Esophagus muscularis mucosa (tissue), 4 donors: ENCODE data around the gene CYP24A1. TPM values are rescaled to one million over a fixed set of nuclear protein-coding genes. Genes with fewer than 3 reads are reported as not detected.

Source experiments
- DNase-seq: peaks from one replicate; pipeline ENCODE4 v3.0.0-alpha.2; 2017; ENCODE audit errors: extremely low spot score
- H3K27ac ChIP-seq, 4 donors: fragments of 200-600 bp; sonication (generic); replicated peaks in 1 of 4; 1 replicate in 3 of 4; 2 replicates in 1 of 4; pipeline ENCODE4 v1.5.1; 2016 to 2019; ENCODE audit warnings: mild to moderate bottlenecking in 1 of 4
- H3K27me3 ChIP-seq, 4 donors: fragments of 200-600 bp; sonication (generic); one replicate each; pipeline versions ENCODE4 v1.5.1 to v1.6.0; 2016 to 2019
- H3K36me3 ChIP-seq, 4 donors: fragments of 200-600 bp; sonication (generic); one replicate each; pipeline ENCODE4 v1.5.1; 2016 to 2019
- H3K4me1 ChIP-seq, 4 donors: fragments of 200-600 bp; sonication (generic); one replicate each; pipeline ENCODE4 v1.5.1; 2016 to 2019
- H3K4me3 ChIP-seq, 4 donors: fragments of 200-600 bp; sonication (generic); 1 replicate in 2 of 4; 2 replicates in 2 of 4; pipeline ENCODE4 v1.5.1; 2016 to 2019; ENCODE audit warnings: mild to moderate bottlenecking in 4 of 4, moderate library complexity in 1 of 4
- H3K9me3 ChIP-seq, 4 donors: fragments of 200-600 bp; sonication (generic); 1 replicate in 3 of 4; 2 replicates in 1 of 4; pipeline ENCODE4 v1.5.1; 2016 to 2019
- EP300 ChIP-seq: sonication (generic); formaldehyde crosslinking; IDR thresholded peaks from one replicate; pipeline ENCODE4 v1.6.1; 2017; ENCODE audit warnings: antibody characterized with exemption
- POLR2A ChIP-seq: fragments of 450-650 bp; IDR thresholded peaks from one replicate; pipeline ENCODE4 v1.6.1; 2017; ENCODE audit warnings: antibody characterized with exemption, moderate library complexity, mild to moderate bottlenecking, low read depth
- POLR2AphosphoS5 ChIP-seq, 2 donors: sonication (generic); formaldehyde crosslinking; IDR thresholded peaks; one replicate each; pipeline ENCODE4 v1.6.1; 2017; ENCODE audit warnings: antibody characterized with exemption in 2 of 2
- WGBS: methylation state at CpG from one replicate; pipeline ENCODE4 v1.1.5; 2018; 5-methylcytosine and 5-hydroxymethylcytosine counted together
- intact Hi-C: fragments of 100-400 bp; cut with DNase I; formaldehyde crosslinking; loops from one replicate; pipeline ENCODE4 v1.15.1; 2023
- total RNA-seq, 4 donors: library from RNA; depleted of rRNA; stranded (reverse); fragments of >200 nt; gene quantifications; one replicate each; pipeline versions ENCODE4 v1.1.0 to v1.2.1, GENCODE V29; 2016
- TF ChIP-seq, protein P1 (sequence below), 3 experiments: fragments of 200-600 bp in 2 of 3; fragments of 450-650 bp in 1 of 3; sonication (generic) in 2 of 3; IDR thresholded peaks; one replicate each; pipeline ENCODE4 v1.5.1; 2017 to 2019; ENCODE audit warnings: antibody characterized with exemption in 3 of 3, mild to moderate bottlenecking in 2 of 3, moderate library complexity in 1 of 3

CYP24A1 gene
- total RNA-seq, 4 donors from 2014 or later, result not detected

DNA sequence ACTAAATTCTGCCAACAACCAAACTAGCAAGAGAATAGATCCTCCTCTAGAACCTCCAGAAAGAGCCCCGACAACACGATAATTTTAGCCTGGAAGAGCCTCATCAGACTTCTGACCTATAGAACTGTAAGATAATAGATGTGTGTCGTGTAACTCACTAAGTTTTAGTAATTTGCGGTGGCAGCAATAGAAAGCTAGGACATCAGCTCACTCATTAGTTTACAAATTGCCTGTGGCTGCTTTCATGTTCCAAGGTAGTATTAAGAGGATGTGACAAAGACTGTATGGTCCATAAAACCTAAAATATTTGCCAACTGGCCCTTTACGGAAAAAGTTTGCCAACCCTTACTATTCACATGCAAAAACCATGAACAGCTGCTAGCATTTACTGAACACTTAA, 17.3 kb downstream of the CYP24A1 start:
- DNase-seq, result no peak
- Histone ChIP-seq H3K27me3 (peaks cover 0 to 18% (median 0%) of the 10 kb centered on the region in 4 donors), H3K9me3 (no peaks in the 10 kb centered on the region), H3K27ac (no peak overlapping the region), H3K36me3 (no peaks in the 10 kb centered on the region), H3K4me1 (no peaks in the 10 kb centered on the region), H3K4me3 (no peak overlapping the region)
- intact Hi-C loops, result no loop called here
- 82% methylated on average over 5 of the region's 5 CpGs for WGBS
- no peak for TF ChIP-seq POLR2A
- TF ChIP-seq EP300, result no peak
- TF ChIP-seq, protein P1, sequence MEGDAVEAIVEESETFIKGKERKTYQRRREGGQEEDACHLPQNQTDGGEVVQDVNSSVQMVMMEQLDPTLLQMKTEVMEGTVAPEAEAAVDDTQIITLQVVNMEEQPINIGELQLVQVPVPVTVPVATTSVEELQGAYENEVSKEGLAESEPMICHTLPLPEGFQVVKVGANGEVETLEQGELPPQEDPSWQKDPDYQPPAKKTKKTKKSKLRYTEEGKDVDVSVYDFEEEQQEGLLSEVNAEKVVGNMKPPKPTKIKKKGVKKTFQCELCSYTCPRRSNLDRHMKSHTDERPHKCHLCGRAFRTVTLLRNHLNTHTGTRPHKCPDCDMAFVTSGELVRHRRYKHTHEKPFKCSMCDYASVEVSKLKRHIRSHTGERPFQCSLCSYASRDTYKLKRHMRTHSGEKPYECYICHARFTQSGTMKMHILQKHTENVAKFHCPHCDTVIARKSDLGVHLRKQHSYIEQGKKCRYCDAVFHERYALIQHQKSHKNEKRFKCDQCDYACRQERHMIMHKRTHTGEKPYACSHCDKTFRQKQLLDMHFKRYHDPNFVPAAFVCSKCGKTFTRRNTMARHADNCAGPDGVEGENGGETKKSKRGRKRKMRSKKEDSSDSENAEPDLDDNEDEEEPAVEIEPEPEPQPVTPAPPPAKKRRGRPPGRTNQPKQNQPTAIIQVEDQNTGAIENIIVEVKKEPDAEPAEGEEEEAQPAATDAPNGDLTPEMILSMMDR (IDR thresholded peaks at IDR 0.05), result no peak
- no peak for TF ChIP-seq POLR2AphosphoS5 (IDR thresholded peaks at IDR 0.05)

DNA sequence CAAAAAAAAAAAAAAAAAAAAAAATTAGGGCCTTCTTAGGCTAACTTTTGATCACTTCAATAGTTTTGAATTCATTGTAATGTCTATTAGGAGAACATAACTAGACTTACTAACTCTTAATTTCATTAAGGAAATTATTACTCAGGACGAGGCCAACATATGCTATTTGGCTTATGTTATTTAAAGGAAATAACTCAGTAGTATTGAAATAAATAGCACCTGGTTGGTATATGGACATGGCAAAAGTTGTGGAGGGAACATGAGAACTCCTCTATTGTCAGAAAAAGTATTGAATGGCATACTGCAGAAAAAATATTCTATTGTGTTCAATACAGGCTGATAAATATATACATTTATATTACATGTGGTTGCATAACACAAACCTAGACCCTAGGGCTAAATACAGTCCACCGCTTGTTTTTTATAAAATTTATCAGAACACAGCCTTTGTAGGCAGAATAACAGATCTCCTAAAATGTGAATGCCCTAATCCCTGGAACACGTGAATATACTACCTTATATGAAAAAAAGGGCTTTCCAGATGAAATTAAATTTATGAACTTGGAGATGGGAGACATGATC, 18.0 kb downstream of the CYP24A1 start:
- no peak overlapping the region for H3K4me3 ChIP-seq
- DNase-seq, result no peak
- H3K27ac ChIP-seq, result no peak overlapping the region
- peaks cover 0 to 11% (median 0%) of the 10 kb centered on the region in 4 donors for H3K27me3 ChIP-seq
- no peaks in the 10 kb centered on the region for H3K36me3 ChIP-seq
- TF ChIP-seq POLR2A (no peak), POLR2AphosphoS5 (IDR thresholded peaks at IDR 0.05) (no peak), EP300 (no peak)
- TF ChIP-seq, protein P1 (IDR thresholded peaks at IDR 0.05), result no peak
- H3K4me1 ChIP-seq, result no peaks in the 10 kb centered on the region
- no peaks in the 10 kb centered on the region for H3K9me3 ChIP-seq
- intact Hi-C loops, result no loop called here
- WGBS, result 90% methylated on average over 3 of the region's 3 CpGs

DNA sequence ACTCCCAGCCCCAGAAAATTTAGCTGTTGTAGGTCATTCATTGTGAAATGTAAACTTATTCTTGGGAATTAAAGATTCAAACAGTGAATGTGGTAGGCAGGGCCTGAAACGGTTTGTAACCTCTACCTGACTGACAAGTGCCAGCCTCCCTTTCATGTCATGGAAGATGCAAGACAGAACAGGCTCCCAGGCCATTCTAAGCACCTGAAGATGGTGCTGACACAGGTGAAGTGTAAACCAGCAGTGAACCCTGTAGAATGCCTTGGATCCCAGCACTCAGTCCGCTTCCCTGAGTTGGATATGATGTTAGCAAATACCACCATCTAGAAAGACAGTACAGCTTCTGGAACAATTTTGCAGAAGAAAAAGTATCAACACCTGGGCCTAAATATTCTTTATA, 19.3 kb downstream of the CYP24A1 start:
- Histone ChIP-seq H3K9me3 (no peaks in the 10 kb centered on the region), H3K27me3 (peaks cover 0 to 8% (median 0%) of the 10 kb centered on the region in 4 donors), H3K4me3 (no peak overlapping the region), H3K36me3 (no peaks in the 10 kb centered on the region), H3K4me1 (no peaks in the 10 kb centered on the region), H3K27ac (no peak overlapping the region)
- no peak for DNase-seq
- intact Hi-C loops, result no loop called here
- WGBS, result 81% methylated on average over 2 of the region's 2 CpGs
- TF ChIP-seq EP300 (no peak), POLR2AphosphoS5 (IDR thresholded peaks at IDR 0.05) (no peak), POLR2A (no peak)
- TF ChIP-seq, protein P1 (IDR thresholded peaks at IDR 0.05), result no peak

DNA sequence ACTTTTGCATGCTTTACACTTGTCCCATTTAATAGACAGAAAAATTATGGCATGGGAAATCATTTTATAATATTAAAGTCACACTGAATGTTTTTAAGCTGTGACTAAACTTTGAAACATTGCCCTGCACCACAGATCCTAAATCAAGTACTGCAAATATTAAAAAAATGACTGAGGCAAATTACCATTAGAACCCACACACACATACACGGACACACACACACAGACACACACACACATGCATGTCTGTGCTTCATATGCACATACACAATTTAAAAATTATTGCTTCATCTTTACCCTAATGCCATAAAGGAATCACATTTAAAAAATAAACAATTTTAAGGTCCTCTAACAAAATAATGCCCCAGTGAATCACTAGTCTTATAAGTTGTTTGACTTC, 19.9 kb downstream of the CYP24A1 start:
- Histone ChIP-seq H3K4me3 (no peak overlapping the region), H3K27me3 (peaks cover 0 to 12% (median 0%) of the 10 kb centered on the region in 4 donors), H3K9me3 (no peaks in the 10 kb centered on the region), H3K27ac (no peak overlapping the region), H3K4me1 (no peaks in the 10 kb centered on the region), H3K36me3 (no peaks in the 10 kb centered on the region)
- intact Hi-C loops, result no loop called here
- no peak for TF ChIP-seq POLR2AphosphoS5 (IDR thresholded peaks at IDR 0.05)
- TF ChIP-seq, protein P1 (IDR thresholded peaks at IDR 0.05), result no peak
- TF ChIP-seq POLR2A, result no peak
- DNase-seq, result no peak
- 83% methylated on average over 1 of the region's 1 CpG for WGBS

DNA sequence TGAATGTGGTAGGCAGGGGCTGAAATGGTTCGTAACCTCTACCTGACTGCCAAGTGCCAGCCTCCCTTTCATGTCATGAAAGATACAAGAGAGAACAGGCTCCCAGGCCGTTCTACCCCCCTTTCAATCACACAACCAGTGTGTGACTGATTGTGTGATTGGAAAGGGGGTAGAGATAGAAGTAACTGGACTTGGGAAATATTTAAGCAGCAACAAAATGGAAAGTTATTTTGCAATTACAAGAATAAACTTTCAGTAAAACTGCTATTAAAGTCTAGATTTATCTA, 20.8 kb downstream of the CYP24A1 start:
- no peaks in the 10 kb centered on the region for H3K9me3 ChIP-seq
- WGBS, result 88% methylated on average over 2 of the region's 2 CpGs
- H3K36me3 ChIP-seq, result no peaks in the 10 kb centered on the region
- no peak for DNase-seq
- intact Hi-C loops, result no loop called here
- no peak overlapping the region for H3K27ac ChIP-seq
- TF ChIP-seq POLR2A, result no peak
- no peak for TF ChIP-seq POLR2AphosphoS5 (IDR thresholded peaks at IDR 0.05)
- TF ChIP-seq, protein P1 (IDR thresholded peaks at IDR 0.05), result no peak
- no peak for TF ChIP-seq EP300
- H3K4me3 ChIP-seq, result no peak overlapping the region
- H3K4me1 ChIP-seq, result no peaks in the 10 kb centered on the region
- peaks cover 0 to 12% (median 0%) of the 10 kb centered on the region in 4 donors for H3K27me3 ChIP-seq
